Parathyroid adenoma (tissue), 2 donors: ENCODE measurements around the gene CTNND2.

ENCODE experiments used
- H2AFZ ChIP-seq: fragments of 300-600 bp; sonication (generic); one replicate; pipeline ENCODE4 v1.7.0; 2017; ENCODE audit warnings: antibody characterized with exemption, mild to moderate bottlenecking
- H3K27ac ChIP-seq: fragments of 300-600 bp; sonication (generic); one replicate; pipeline ENCODE4 v1.7.0; 2017
- H3K27me3 ChIP-seq: fragments of 300-600 bp; sonication (generic); one replicate; pipeline ENCODE4 v1.7.0; 2017; ENCODE audit warnings: low read length; ENCODE audit not compliant: control insufficient read depth, insufficient read depth
- H3K36me3 ChIP-seq: fragments of 300-600 bp; sonication (generic); one replicate; pipeline ENCODE4 v1.7.0; 2017; ENCODE audit warnings: low read length; ENCODE audit not compliant: control insufficient read depth, insufficient read depth
- H3K4me1 ChIP-seq: fragments of 300-600 bp; sonication (generic); one replicate; pipeline ENCODE4 v1.7.0; 2017; ENCODE audit warnings: control low read depth
- H3K4me2 ChIP-seq: fragments of 300-600 bp; sonication (generic); one replicate; pipeline ENCODE4 v1.7.0; 2017; ENCODE audit warnings: low read length
- H3K4me3 ChIP-seq: fragments of 300-600 bp; sonication (generic); one replicate; pipeline ENCODE4 v1.7.0; 2017; ENCODE audit warnings: low read depth, low read length
- H3K79me2 ChIP-seq: fragments of 300-600 bp; sonication (generic); one replicate; pipeline ENCODE4 v1.7.0; 2017; ENCODE audit warnings: control low read depth
- H3K9ac ChIP-seq: fragments of 300-600 bp; sonication (generic); one replicate; pipeline ENCODE4 v1.7.0; 2017; ENCODE audit warnings: mild to moderate bottlenecking
- H3K9me3 ChIP-seq: fragments of 300-600 bp; sonication (generic); one replicate; pipeline ENCODE4 v1.7.0; 2017; ENCODE audit warnings: low read length; ENCODE audit not compliant: control insufficient read depth
- TF ChIP-seq, protein P1 (sequence below): fragments of 300-600 bp; sonication (generic); IDR thresholded peaks from one replicate; pipeline ENCODE4 v1.7.0; 2017; ENCODE audit warnings: antibody characterized with exemption, mild to moderate bottlenecking
- donor health status: primary hyperparathyroidism.

Gene CTNND2

DNA sequence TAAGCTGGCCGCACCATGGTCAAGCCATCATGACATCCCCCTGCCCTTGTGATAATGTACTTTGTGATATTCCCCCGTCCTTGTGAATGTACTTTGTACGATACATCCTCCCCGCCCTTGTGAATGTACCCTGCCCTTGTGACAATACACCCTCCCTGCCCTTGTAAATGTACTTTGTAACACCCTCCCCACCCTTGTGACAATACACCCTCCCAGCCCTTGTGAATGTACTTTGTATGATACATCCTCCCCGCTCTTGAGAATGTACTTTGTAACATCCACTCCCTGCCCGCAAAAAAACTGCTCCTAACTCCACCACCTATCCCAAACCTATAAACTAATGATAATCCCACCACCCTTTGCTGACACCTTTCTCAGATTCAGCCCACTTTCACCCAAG, 313.8 kb downstream of the CTNND2 start:
- H3K27ac ChIP-seq: no peak overlapping the region
- H3K4me3 ChIP-seq: no peak overlapping the region
- H2AFZ ChIP-seq: no peak overlapping the region
- no peaks in the 10 kb centered on the region for H3K79me2 ChIP-seq
- no peaks in the 10 kb centered on the region for H3K4me1 ChIP-seq
- no peak overlapping the region for H3K9ac ChIP-seq
- TF ChIP-seq, protein P1, sequence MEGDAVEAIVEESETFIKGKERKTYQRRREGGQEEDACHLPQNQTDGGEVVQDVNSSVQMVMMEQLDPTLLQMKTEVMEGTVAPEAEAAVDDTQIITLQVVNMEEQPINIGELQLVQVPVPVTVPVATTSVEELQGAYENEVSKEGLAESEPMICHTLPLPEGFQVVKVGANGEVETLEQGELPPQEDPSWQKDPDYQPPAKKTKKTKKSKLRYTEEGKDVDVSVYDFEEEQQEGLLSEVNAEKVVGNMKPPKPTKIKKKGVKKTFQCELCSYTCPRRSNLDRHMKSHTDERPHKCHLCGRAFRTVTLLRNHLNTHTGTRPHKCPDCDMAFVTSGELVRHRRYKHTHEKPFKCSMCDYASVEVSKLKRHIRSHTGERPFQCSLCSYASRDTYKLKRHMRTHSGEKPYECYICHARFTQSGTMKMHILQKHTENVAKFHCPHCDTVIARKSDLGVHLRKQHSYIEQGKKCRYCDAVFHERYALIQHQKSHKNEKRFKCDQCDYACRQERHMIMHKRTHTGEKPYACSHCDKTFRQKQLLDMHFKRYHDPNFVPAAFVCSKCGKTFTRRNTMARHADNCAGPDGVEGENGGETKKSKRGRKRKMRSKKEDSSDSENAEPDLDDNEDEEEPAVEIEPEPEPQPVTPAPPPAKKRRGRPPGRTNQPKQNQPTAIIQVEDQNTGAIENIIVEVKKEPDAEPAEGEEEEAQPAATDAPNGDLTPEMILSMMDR: no peak
- H3K9me3 ChIP-seq: no peaks in the 10 kb centered on the region
- no peaks in the 10 kb centered on the region for H3K36me3 ChIP-seq
- no peaks in the 10 kb centered on the region for H3K27me3 ChIP-seq
- no peak overlapping the region for H3K4me2 ChIP-seq

DNA sequence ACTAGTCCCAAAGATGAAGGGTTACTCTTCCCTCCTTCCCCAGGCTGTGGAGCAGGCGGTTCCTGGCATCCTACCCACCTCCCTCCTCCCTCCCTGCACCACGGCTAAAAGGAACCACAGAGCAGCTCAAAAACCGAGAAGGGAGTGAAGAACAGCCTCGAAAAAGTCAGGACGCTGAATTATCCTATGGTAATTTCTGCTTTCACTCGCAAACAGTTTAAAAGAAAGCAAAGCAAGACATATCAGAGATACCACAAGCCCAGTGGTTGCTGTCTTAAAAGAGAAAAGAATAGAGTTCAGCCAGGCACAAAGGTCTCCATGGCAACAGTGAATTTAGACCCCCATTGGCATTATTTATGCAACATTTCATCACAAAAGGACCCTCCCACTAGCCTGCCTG, 315.4 kb downstream of the CTNND2 start:
- TF ChIP-seq, protein P1: no peak
- Histone ChIP-seq H3K27ac (no peak overlapping the region), H3K4me1 (no peaks in the 10 kb centered on the region), H3K4me2 (no peak overlapping the region), H3K79me2 (no peaks in the 10 kb centered on the region), H3K27me3 (no peaks in the 10 kb centered on the region), H3K9me3 (no peaks in the 10 kb centered on the region), H3K9ac (no peak overlapping the region), H3K36me3 (no peaks in the 10 kb centered on the region), H3K4me3 (no peak overlapping the region), H2AFZ (no peak overlapping the region)

DNA sequence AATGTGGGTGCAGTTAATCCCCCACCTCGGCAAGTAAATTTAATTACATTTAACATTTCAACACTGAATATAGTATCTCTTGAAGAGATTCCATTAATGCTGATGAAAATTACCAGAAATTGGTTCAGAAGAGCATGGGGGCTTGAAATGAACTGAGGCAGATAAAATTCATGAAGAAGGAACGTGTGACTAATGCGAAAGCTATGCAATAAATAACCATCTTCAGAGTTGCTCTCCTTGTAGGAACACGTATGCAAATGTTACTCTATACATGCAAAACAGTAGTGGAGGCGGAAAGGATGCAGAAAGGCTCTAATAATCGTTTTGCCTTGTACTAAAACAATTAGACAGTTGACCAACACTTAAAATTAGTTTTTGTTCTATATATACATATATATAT, 320.2 kb downstream of the CTNND2 start:
- Histone ChIP-seq H3K79me2 (no peaks in the 10 kb centered on the region), H3K36me3 (no peaks in the 10 kb centered on the region), H3K4me2 (no peak overlapping the region), H3K4me3 (no peak overlapping the region), H3K9me3 (no peaks in the 10 kb centered on the region), H3K27me3 (no peaks in the 10 kb centered on the region), H3K4me1 (no peaks in the 10 kb centered on the region), H3K9ac (no peak overlapping the region), H3K27ac (no peak overlapping the region), H2AFZ (no peak overlapping the region)
- TF ChIP-seq, protein P1: no peak

DNA sequence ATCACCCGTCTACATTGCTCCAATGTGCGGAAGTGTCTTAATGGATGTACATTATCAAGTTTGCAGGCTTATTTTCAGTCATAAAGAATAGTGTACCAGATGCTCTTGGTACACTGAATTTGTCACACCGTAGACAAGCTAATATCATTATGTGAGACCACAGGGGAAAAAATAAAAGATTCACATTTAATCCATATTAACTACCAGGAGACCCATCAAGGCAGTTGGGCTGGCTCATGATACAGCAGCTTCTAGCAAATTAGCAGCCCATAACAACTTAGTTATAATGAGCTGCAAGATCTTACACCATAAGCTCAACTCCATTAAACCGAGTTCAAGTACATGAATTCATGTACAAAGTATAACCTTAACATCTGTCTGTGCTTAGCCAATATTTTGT, 324.9 kb downstream of the CTNND2 start:
- Histone ChIP-seq H3K9me3 (no peaks in the 10 kb centered on the region), H3K4me1 (no peaks in the 10 kb centered on the region), H3K27me3 (no peaks in the 10 kb centered on the region), H3K27ac (no peak overlapping the region), H3K4me2 (no peak overlapping the region), H3K4me3 (no peak overlapping the region), H3K9ac (no peak overlapping the region), H3K36me3 (no peaks in the 10 kb centered on the region), H3K79me2 (no peaks in the 10 kb centered on the region), H2AFZ (no peak overlapping the region)
- TF ChIP-seq, protein P1: no peak

DNA sequence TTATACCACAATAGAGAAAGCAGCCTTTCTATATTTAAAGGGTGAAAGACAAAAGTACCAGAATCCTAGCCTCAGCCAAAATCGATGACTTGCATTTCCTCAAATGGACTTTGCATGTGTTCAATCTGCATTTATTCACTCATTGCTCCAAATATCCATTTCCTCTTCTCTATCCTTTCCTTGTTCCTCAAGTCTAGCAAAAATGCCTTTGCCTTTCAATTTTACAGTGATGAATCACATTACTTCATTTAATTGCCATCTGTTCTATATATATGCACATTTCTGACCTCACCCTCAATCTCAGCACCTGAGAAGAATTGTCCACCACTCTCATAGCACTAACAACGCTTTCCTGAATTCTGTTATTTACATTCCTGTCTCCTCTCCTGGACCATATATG, 329.5 kb downstream of the CTNND2 start:
- Histone ChIP-seq H3K27me3 (no peaks in the 10 kb centered on the region), H3K27ac (no peak overlapping the region), H2AFZ (no peak overlapping the region), H3K4me1 (no peaks in the 10 kb centered on the region), H3K36me3 (no peaks in the 10 kb centered on the region), H3K9ac (no peak overlapping the region), H3K4me2 (no peak overlapping the region), H3K79me2 (no peaks in the 10 kb centered on the region), H3K9me3 (no peaks in the 10 kb centered on the region), H3K4me3 (no peak overlapping the region)
- TF ChIP-seq, protein P1: no peak
